ENCODE data around the gene FAM219B. TPM values are rescaled to one million over a fixed set of nuclear protein-coding genes. Genes with fewer than 3 reads are reported as not detected.

Gene FAM219B
- total and polyA plus RNA-seq, 2 donors from 2014 or later, result 41.7 to 76.5 TPM

- FAIRE-seq, result no peak
These were observed 28.4 kb downstream of the FAM219B start for GRCh38 chr15:74878273-74878672.

GRCh38 chr15:74873756-74874424 is 32.8 kb downstream of the FAM219B start:
- H3K4me3 ChIP-seq (ENCODE audit: low read length in 3 of 3), result peak overlapping the region; percentile 71 to 93 (median 87)
- DNase-seq (peak in 1 of 5 donors; percentile 20), FAIRE-seq (no peak)
- no peaks in the 10 kb centered on the region for H3K9me3 ChIP-seq (ENCODE audit: control insufficient read depth in 2 of 3, insufficient read depth in 1 of 3, low read length in 3 of 3)
- peak overlapping the region; percentile 35 to 84 (median 49) for H3K9ac ChIP-seq (ENCODE audit: low read length in 3 of 3)
- intact Hi-C loops (cut with DNase I), result no loop called here
- no peaks in the 10 kb centered on the region for H3K27me3 ChIP-seq (ENCODE audit: control insufficient read depth, insufficient read depth, low read length)
- peaks cover 8 to 27% (median 24%) of the 10 kb centered on the region in 3 donors for H3K4me1 ChIP-seq (ENCODE audit: control insufficient read depth in 2 of 3, insufficient read depth in 2 of 3, low read depth in 1 of 3, low read length in 3 of 3)
- H3K27ac ChIP-seq (ENCODE audit: low read depth in 2 of 2, low read length in 2 of 2), result no peak overlapping the region
- TF ChIP-seq CTCF (IDR thresholded peaks at IDR 0.05; ENCODE audit: borderline replicate concordance, extremely low read depth, insufficient read depth), result no peak
- no peaks in the 10 kb centered on the region for H3K36me3 ChIP-seq (ENCODE audit: control insufficient read depth in 2 of 3, insufficient read depth in 3 of 3, low read length in 3 of 3)

More at GRCh38 chr15:74878273-74878672, 28.4 kb downstream of the FAM219B start:
- H3K4me1 ChIP-seq (ENCODE audit: control insufficient read depth in 2 of 3, insufficient read depth in 2 of 3, low read depth in 1 of 3, low read length in 3 of 3), result peaks cover 0 to 3% (median 3%) of the 10 kb centered on the region in 3 donors
- H3K27ac ChIP-seq (ENCODE audit: low read depth in 2 of 2, low read length in 2 of 2), result no peak overlapping the region
- H3K9ac ChIP-seq (ENCODE audit: low read length in 3 of 3), result no peak overlapping the region
- no peaks in the 10 kb centered on the region for H3K36me3 ChIP-seq (ENCODE audit: control insufficient read depth in 2 of 3, insufficient read depth in 3 of 3, low read length in 3 of 3)
- no peaks in the 10 kb centered on the region for H3K27me3 ChIP-seq (ENCODE audit: control insufficient read depth, insufficient read depth, low read length)
- no peak for DNase-seq
- H3K4me3 ChIP-seq (ENCODE audit: low read length in 3 of 3), result no peak overlapping the region
- peaks cover 0 to 3% (median 0%) of the 10 kb centered on the region in 3 donors for H3K9me3 ChIP-seq (ENCODE audit: control insufficient read depth in 2 of 3, insufficient read depth in 1 of 3, low read length in 3 of 3)
- TF ChIP-seq CTCF (IDR thresholded peaks at IDR 0.05; ENCODE audit: borderline replicate concordance, extremely low read depth, insufficient read depth), result no peak
- intact Hi-C loops (cut with DNase I), result no loop called here

- no peak for TF ChIP-seq CTCF (IDR thresholded peaks at IDR 0.05; ENCODE audit: borderline replicate concordance, extremely low read depth, insufficient read depth)
- H3K36me3 ChIP-seq (ENCODE audit: control insufficient read depth in 2 of 3, insufficient read depth in 3 of 3, low read length in 3 of 3), result no peaks in the 10 kb centered on the region
- no peak for FAIRE-seq
- no peaks in the 10 kb centered on the region for H3K27me3 ChIP-seq (ENCODE audit: control insufficient read depth, insufficient read depth, low read length)
- peaks cover 8 to 34% (median 29%) of the 10 kb centered on the region in 3 donors for H3K4me1 ChIP-seq (ENCODE audit: control insufficient read depth in 2 of 3, insufficient read depth in 2 of 3, low read depth in 1 of 3, low read length in 3 of 3)
- H3K9ac ChIP-seq (ENCODE audit: low read length in 3 of 3), result peak within 1 kb of the TSS; percentile 67 to 85 (median 82)
- peak within 1 kb of the TSS; percentile 90 to 94 for H3K27ac ChIP-seq (ENCODE audit: low read depth in 2 of 2, low read length in 2 of 2)
- peak; percentile 96 to 98 (median 98) for DNase-seq
- peak within 1 kb of the TSS; percentile 87 to 97 (median 93) for H3K4me3 ChIP-seq (ENCODE audit: low read length in 3 of 3)
- intact Hi-C loops (cut with DNase I), result no loop called here
- H3K9me3 ChIP-seq (ENCODE audit: control insufficient read depth in 2 of 3, insufficient read depth in 1 of 3, low read length in 3 of 3), result no peaks in the 10 kb centered on the region
These were observed 33.5 kb downstream of the FAM219B start, which contains the start of gene SCAMP2 for GRCh38 chr15:74873036-74873755. Gene SCAMP2 (minus strand): TSS chr15:74873365. CDS start chr15:74873255, 110 bp downstream.

All from kidney (tissue), 14 donors.